Transverse colon (tissue), 4 donors: ENCODE data around the gene MSH3. TPM values are rescaled to one million over a fixed set of nuclear protein-coding genes. Genes with fewer than 3 reads are reported as not detected.

Source experiments
- DNase-seq: peaks from one replicate; pipeline ENCODE4 v3.0.0-alpha.2; 2019
- H3K27ac ChIP-seq, 4 donors: fragments of 200-600 bp; sonication (generic); 2 replicates each; pipeline ENCODE4 v1.5.1; 2016 to 2018; ENCODE audit warnings: inconsistent platforms in 4 of 4
- H3K27me3 ChIP-seq: fragments of 200-600 bp; sonication (generic); 2 replicates; pipeline ENCODE4 v1.5.1; 2017; ENCODE audit warnings: inconsistent platforms
- H3K36me3 ChIP-seq, 4 donors: fragments of 200-600 bp; sonication (generic); 2 replicates each; pipeline ENCODE4 v1.5.1; 2017 to 2019; ENCODE audit warnings: inconsistent platforms in 4 of 4
- H3K4me1 ChIP-seq, 4 donors: fragments of 200-600 bp; sonication (generic); 2 replicates each; pipeline ENCODE4 v1.5.1; 2017 to 2020; ENCODE audit warnings: inconsistent platforms in 4 of 4
- H3K4me3 ChIP-seq, 4 donors: fragments of 200-600 bp; sonication (generic); 1 replicate in 1 of 4; 2 replicates in 3 of 4; pipeline versions ENCODE4 v1.5.1 to v1.6.1; 2017 to 2019; ENCODE audit warnings: inconsistent platforms in 4 of 4
- H3K9me3 ChIP-seq, 2 donors: fragments of 200-600 bp; sonication (generic); 2 replicates each; pipeline ENCODE4 v1.5.1; 2017 to 2019; ENCODE audit warnings: inconsistent platforms in 2 of 2
- CTCF ChIP-seq, 5 experiments: fragments of 200-600 bp in 3 of 5; fragments of 450-650 bp in 2 of 5; sonication (generic) in 3 of 5; IDR thresholded peaks; 1 replicate in 2 of 5; 2 replicates in 3 of 5; pipeline ENCODE4 v1.5.1; 2016 to 2017; ENCODE audit warnings: antibody characterized with exemption in 5 of 5, inconsistent platforms in 3 of 5, mild to moderate bottlenecking in 2 of 5, moderate library complexity in 1 of 5
- EP300 ChIP-seq: sonication (generic); formaldehyde crosslinking; IDR thresholded peaks from one replicate; pipeline ENCODE4 v1.6.1; 2017; ENCODE audit warnings: antibody characterized with exemption, low read depth
- POLR2A ChIP-seq: fragments of 450-650 bp; IDR thresholded peaks from one replicate; pipeline ENCODE4 v1.6.1; 2016; ENCODE audit warnings: antibody characterized with exemption, mild to moderate bottlenecking, moderate library complexity
- POLR2AphosphoS5 ChIP-seq, 3 donors: sonication (generic); formaldehyde crosslinking; IDR thresholded peaks; one replicate each; pipeline ENCODE4 v1.6.1; 2016; ENCODE audit warnings: antibody characterized with exemption in 3 of 3
- WGBS, 2 donors: methylation state at CpG; one replicate each; pipeline ENCODE4 v1.1.5; 2018; ENCODE audit warnings: low coverage in 1 of 2; 5-methylcytosine and 5-hydroxymethylcytosine counted together
- in situ Hi-C, 4 donors: fragments of 200-750 bp; cut with MboI; loops; one replicate each; pipeline versions ENCODE4 v1.15.0 to v1.15.1; 2017; ENCODE audit warnings: low sequenced_read_pairs in 3 of 4, low pct_ligation_motif_present in 1 of 4, low pct_unique_long_range_greater_than_20kb in 1 of 4
- intact Hi-C: fragments of 100-400 bp; cut with DNase I; formaldehyde crosslinking; loops from one replicate; pipeline ENCODE4 v1.15.1; 2023; ENCODE audit warnings: low total_unique reads
- total RNA-seq, 4 donors: library from RNA; depleted of rRNA; stranded (reverse); fragments of >200 nt; gene quantifications; one replicate each; pipeline ENCODE4 v1.1.0, GENCODE V29; 2016

Gene MSH3
- total RNA-seq, 4 donors from 2014 or later = 6.4 to 22.2 (median 17.2) TPM

GRCh38 chr5:80866371-80866770, 211.9 kb downstream of the MSH3 start:
- 82 to 91% methylated on average over 2 of the region's 2 CpGs for WGBS, 2 donors
- intact Hi-C loops = no loop called here

GRCh38 chr5:80867233-80867632, 212.8 kb downstream of the MSH3 start:
- Histone ChIP-seq H3K9me3 (no peaks in the 10 kb centered on the region), H3K4me1 (peaks cover 0 to 8% (median 0%) of the 10 kb centered on the region in 4 donors), H3K27ac (no peak overlapping the region), H3K36me3 (peaks cover 0 to 13% (median 0%) of the 10 kb centered on the region in 4 donors), H3K27me3 (no peaks in the 10 kb centered on the region), H3K4me3 (no peak overlapping the region)
- intact Hi-C loops = no loop called here
- in situ Hi-C loops = no loop called here
- DNase-seq = no peak
- TF ChIP-seq EP300 (no peak), POLR2A (no peak), CTCF (IDR thresholded peaks at IDR 0.05) (no peak), POLR2AphosphoS5 (IDR thresholded peaks at IDR 0.05) (no peak)

More at GRCh38 chr5:80866371-80866770, 211.9 kb downstream of the MSH3 start:
- Histone ChIP-seq H3K4me1 (peaks cover 0 to 8% (median 0%) of the 10 kb centered on the region in 4 donors), H3K4me3 (no peak overlapping the region), H3K9me3 (no peaks in the 10 kb centered on the region), H3K27me3 (no peaks in the 10 kb centered on the region), H3K36me3 (peaks cover 0 to 13% (median 0%) of the 10 kb centered on the region in 4 donors), H3K27ac (no peak overlapping the region)
- in situ Hi-C loops = no loop called here
- TF ChIP-seq CTCF (IDR thresholded peaks at IDR 0.05) = no peak
- TF ChIP-seq EP300 = no peak
- TF ChIP-seq POLR2A = no peak
- no peak for TF ChIP-seq POLR2AphosphoS5 (IDR thresholded peaks at IDR 0.05)
- no peak for DNase-seq

- no peak for TF ChIP-seq EP300
- no peak for TF ChIP-seq CTCF (IDR thresholded peaks at IDR 0.05)
- TF ChIP-seq POLR2A = no peak
- no peak for TF ChIP-seq POLR2AphosphoS5 (IDR thresholded peaks at IDR 0.05)
- no peak for DNase-seq
- Histone ChIP-seq H3K4me1 (no peaks in the 10 kb centered on the region), H3K9me3 (no peaks in the 10 kb centered on the region), H3K27me3 (no peaks in the 10 kb centered on the region), H3K27ac (no peak overlapping the region), H3K4me3 (no peak overlapping the region), H3K36me3 (peaks cover 0 to 16% (median 2%) of the 10 kb centered on the region in 4 donors)
- 95 to 97% methylated on average over 3 of the region's 3 CpGs for WGBS, 2 donors
- in situ Hi-C loops (no loop called here), intact Hi-C loops (no loop called here)
These were observed 216.0 kb downstream of the MSH3 start for GRCh38 chr5:80870442-80870841.

GRCh38 chr5:80871541-80871961, 217.1 kb downstream of the MSH3 start:
- Histone ChIP-seq H3K27ac (no peak overlapping the region), H3K27me3 (no peaks in the 10 kb centered on the region), H3K36me3 (peaks cover 0 to 10% (median 2%) of the 10 kb centered on the region in 4 donors), H3K9me3 (no peaks in the 10 kb centered on the region), H3K4me1 (no peaks in the 10 kb centered on the region), H3K4me3 (no peak overlapping the region)
- intact Hi-C loops = no loop called here
- no peak for DNase-seq
- no peak for TF ChIP-seq POLR2A
- TF ChIP-seq POLR2AphosphoS5 (IDR thresholded peaks at IDR 0.05) = no peak
- no peak for TF ChIP-seq EP300
- TF ChIP-seq CTCF (IDR thresholded peaks at IDR 0.05) = no peak
- in situ Hi-C loops = no loop called here
- 58 to 84% methylated on average over 2 to 4 of the region's 4 CpGs for WGBS, 2 donors
